Natural killer cell (primary cell): ENCODE data around the gene UCHL5. TPM values are rescaled to one million over a fixed set of nuclear protein-coding genes. Genes with fewer than 3 reads are reported as not detected.
"Not testable (repeated sequence)": the region's sequence is repeated elsewhere in the genome, so short reads cannot be mapped to it uniquely, and the experiment has no call there.

Source experiments
- ATAC-seq, 3 donors: fragments of 150-1000 bp in 2 of 3; fragments of 200-7000 bp in 1 of 3; cut with Tn5 transposase; 1 replicate in 1 of 3; 2 replicates in 2 of 3; pipeline ENCODE4 v1.10.0; 2021; ENCODE audit warnings: mild to moderate bottlenecking in 2 of 3, moderate library complexity in 2 of 3
- DNase-seq, 2 donors: peaks; one replicate each; pipeline versions ENCODE4 v3.0.0 to v3.0.0-alpha.2; 2013 to 2021; ENCODE audit warnings: mixed read lengths in 1 of 2
- H3K27ac ChIP-seq: one replicate; pipeline ENCODE4 v1.5.1; 2013; ENCODE audit warnings: mild to moderate bottlenecking, low read length
- H3K27me3 ChIP-seq: one replicate; pipeline ENCODE4 v1.6.1; 2013; ENCODE audit warnings: low read length; ENCODE audit not compliant: control insufficient read depth, insufficient read depth
- H3K36me3 ChIP-seq: one replicate; pipeline ENCODE4 v1.6.1; 2013; ENCODE audit warnings: low read length; ENCODE audit not compliant: control insufficient read depth, insufficient read depth
- H3K4me1 ChIP-seq: one replicate; pipeline ENCODE4 v1.6.1; 2013; ENCODE audit warnings: low read length; ENCODE audit not compliant: control insufficient read depth, insufficient read depth
- H3K4me3 ChIP-seq: one replicate; pipeline ENCODE4 v1.5.1; 2013; ENCODE audit warnings: low read length
- H3K9me3 ChIP-seq: one replicate; pipeline ENCODE4 v1.6.1; 2013; ENCODE audit warnings: low read length; ENCODE audit not compliant: control insufficient read depth, insufficient read depth
- H3K27ac Mint-ChIP-seq, 2 donors: one replicate each; pipeline ENCODE4 v1.8.0; 2022; ENCODE audit warnings: mild to moderate bottlenecking in 2 of 2, mixed read lengths in 2 of 2, moderate library complexity in 1 of 2
- H3K27me3 Mint-ChIP-seq, 2 donors: one replicate each; pipeline ENCODE4 v1.8.0; 2022; ENCODE audit warnings: low read depth in 2 of 2, mixed read lengths in 2 of 2
- H3K36me3 Mint-ChIP-seq: one replicate; pipeline ENCODE4 v1.8.0; 2022; ENCODE audit warnings: mixed read lengths
- H3K4me1 Mint-ChIP-seq, 2 donors: one replicate each; pipeline ENCODE4 v1.8.0; 2022; ENCODE audit warnings: mixed read lengths in 2 of 2
- H3K4me3 Mint-ChIP-seq: one replicate; pipeline ENCODE4 v1.8.0; 2022; ENCODE audit warnings: mild to moderate bottlenecking, moderate library complexity, mixed read lengths
- H3K9me3 Mint-ChIP-seq, 2 donors: one replicate each; pipeline ENCODE4 v1.8.0; 2022; ENCODE audit warnings: mixed read lengths in 2 of 2
- CTCF ChIP-seq: fragments of 200-600 bp; IDR thresholded peaks from one replicate; pipeline ENCODE4 v1.8.0; 2022; ENCODE audit warnings: antibody characterized with exemption
- WGBS: methylation state at CpG from one replicate; pipeline ENCODE4 v1.1.7; 2013; ENCODE audit warnings: missing lambda C conversion rate; ENCODE audit not compliant: insufficient coverage; 5-methylcytosine and 5-hydroxymethylcytosine counted together
- intact Hi-C: fragments of 100-400 bp; cut with micrococcal nuclease; formaldehyde crosslinking; loops from one replicate; pipeline ENCODE4 v1.14.2; 2022
- total RNA-seq, 4 donors: library from RNA; stranded (reverse); fragments of 120-200 nt in 1 of 4; gene quantifications; one replicate each; pipeline versions ENCODE4 v1.2.3 to v1.2.4, GENCODE V29; 2013 to 2022

UCHL5 gene
- total RNA-seq, 3 donors from 2014 or later (not counting 1 experiment from before 2014, with no cell fraction given) = 44.3 to 53.9 (median 51.9) TPM

DNA sequence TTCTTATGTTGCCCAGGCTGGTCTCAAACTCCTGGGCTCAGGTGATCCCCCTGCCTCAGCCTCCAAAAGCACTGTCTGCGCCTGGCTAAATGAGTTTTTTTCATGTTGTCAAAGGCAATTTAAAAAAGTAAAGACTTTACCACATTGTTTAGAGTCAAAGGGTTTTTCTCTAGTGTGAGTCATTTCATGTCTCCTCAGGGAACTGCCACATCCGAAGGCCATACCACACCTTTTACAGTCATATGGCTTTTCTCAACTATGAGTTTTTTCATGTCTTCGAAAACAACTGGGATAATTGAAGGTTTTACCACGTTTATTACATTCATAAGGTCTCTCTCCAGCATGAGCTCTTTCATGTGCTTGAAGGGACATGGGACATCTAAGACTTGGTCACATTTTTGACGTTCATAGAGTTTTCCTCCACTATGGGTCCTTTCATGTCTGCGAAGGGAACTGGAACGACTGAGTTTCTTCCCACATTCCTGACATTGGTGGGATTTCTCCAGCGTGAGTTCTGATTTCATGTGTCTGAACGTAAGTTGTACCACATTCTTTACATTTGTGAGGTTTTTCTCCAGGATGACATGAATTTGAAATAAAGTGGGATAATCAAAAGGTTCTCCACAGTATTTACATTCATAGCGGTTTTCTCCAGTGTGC, 65.6 kb downstream of the UCHL5 start:
- TF ChIP-seq CTCF = no peak
- DNase-seq = no peak
- Mint-ChIP-seq H3K36me3 (no peaks in the 10 kb centered on the region), H3K9me3 (no peaks in the 10 kb centered on the region), H3K4me1 (peaks cover 2 to 7% of the 10 kb centered on the region in 2 donors), H3K27ac (no peak overlapping the region), H3K4me3 (no peak overlapping the region), H3K27me3 (no peaks in the 10 kb centered on the region)
- 89% methylated on average over 10 of the region's 10 CpGs for WGBS
- Histone ChIP-seq H3K9me3 (peaks cover 7% of the 10 kb centered on the region), H3K27me3 (no peaks in the 10 kb centered on the region), H3K4me1 (no peaks in the 10 kb centered on the region), H3K4me3 (no peak overlapping the region), H3K36me3 (peaks cover 5% of the 10 kb centered on the region), H3K27ac (no peak overlapping the region)
- intact Hi-C loops = no loop called here
- ATAC-seq = no peak

GRCh38 chr1:192986748-192987334, 72.3 kb downstream of the UCHL5 start:
- H3K4me1 Mint-ChIP-seq, H3K36me3 ChIP-seq, ATAC-seq, intact Hi-C loops, H3K9me3 ChIP-seq, DNase-seq, H3K4me1 ChIP-seq, H3K27ac Mint-ChIP-seq, H3K27me3 ChIP-seq, H3K36me3 Mint-ChIP-seq, H3K4me3 ChIP-seq, H3K27me3 Mint-ChIP-seq, H3K4me3 Mint-ChIP-seq, H3K9me3 Mint-ChIP-seq, H3K27ac ChIP-seq: not testable (repeated sequence)
- 97% methylated on average over 38 of the region's 38 CpGs for WGBS

DNA sequence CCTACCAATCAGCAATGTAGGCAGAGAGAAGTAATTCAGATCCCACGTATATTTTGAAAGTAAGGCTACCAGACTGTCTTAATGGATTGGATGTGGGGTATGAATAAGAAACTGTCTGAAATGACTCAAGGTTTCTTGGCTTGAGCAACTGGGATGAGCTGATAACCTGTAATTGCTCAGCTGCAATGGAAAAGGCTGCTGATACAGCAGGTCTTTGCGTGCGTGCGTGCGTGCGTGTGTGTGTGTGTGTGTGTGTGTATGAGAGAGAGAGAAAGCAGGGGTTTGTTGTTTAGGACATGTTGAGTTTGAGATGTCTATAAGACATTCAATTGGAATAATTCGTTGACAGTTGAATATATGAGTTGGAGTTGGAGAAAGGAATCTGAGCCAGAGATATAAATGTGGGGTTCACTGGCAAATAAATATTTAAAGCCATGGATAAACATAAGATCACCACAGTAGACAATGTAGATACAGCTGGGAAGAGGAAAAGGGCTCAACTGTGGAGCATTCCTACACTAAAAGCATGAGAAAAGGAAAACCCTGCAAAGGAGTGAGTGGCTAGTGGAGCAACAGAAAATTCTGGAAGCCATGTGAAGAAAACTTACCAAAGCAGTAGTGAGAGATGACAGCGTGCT, 72.9 kb downstream of the UCHL5 start:
- H3K4me3 Mint-ChIP-seq = no peak overlapping the region
- DNase-seq = no peak
- H3K27me3 Mint-ChIP-seq = no peaks in the 10 kb centered on the region
- no peak for TF ChIP-seq CTCF
- no peak overlapping the region for H3K4me3 ChIP-seq
- no peaks in the 10 kb centered on the region for H3K9me3 Mint-ChIP-seq
- no peaks in the 10 kb centered on the region for H3K4me1 ChIP-seq
- 90% methylated on average over 8 of the region's 8 CpGs for WGBS
- intact Hi-C loops = no loop called here
- no peak overlapping the region for H3K27ac ChIP-seq
- H3K36me3 ChIP-seq = no peaks in the 10 kb centered on the region
- no peak for ATAC-seq
- H3K36me3 Mint-ChIP-seq = no peaks in the 10 kb centered on the region
- no peaks in the 10 kb centered on the region for H3K9me3 ChIP-seq
- no peaks in the 10 kb centered on the region for H3K4me1 Mint-ChIP-seq
- H3K27ac Mint-ChIP-seq = no peak overlapping the region
- no peaks in the 10 kb centered on the region for H3K27me3 ChIP-seq

GRCh38 chr1:192984080-192984479, 75.1 kb downstream of the UCHL5 start:
- Histone ChIP-seq H3K27ac (no peak overlapping the region), H3K4me1 (no peaks in the 10 kb centered on the region), H3K9me3 (no peaks in the 10 kb centered on the region), H3K27me3 (no peaks in the 10 kb centered on the region), H3K36me3 (no peaks in the 10 kb centered on the region), H3K4me3 (no peak overlapping the region)
- Mint-ChIP-seq H3K27ac (no peak overlapping the region), H3K4me3 (no peak overlapping the region), H3K4me1 (no peaks in the 10 kb centered on the region), H3K27me3 (no peaks in the 10 kb centered on the region), H3K36me3 (no peaks in the 10 kb centered on the region), H3K9me3 (no peaks in the 10 kb centered on the region)
- peak in 1 of 3 donors; percentile 37 for ATAC-seq
- intact Hi-C loops = no loop called here
- TF ChIP-seq CTCF = no peak
- WGBS = 100% methylated on average over 1 of the region's 1 CpG
- no peak for DNase-seq
